HG02973 (cell line): ENCODE results near the gene UGT1A7.

Experiments
- ATAC-seq: cut with Tn5 transposase; IDR thresholded peaks from one replicate; pipeline ENCODE4 v1.9.1; 2021; ENCODE audit warnings: moderate library complexity; ENCODE audit not compliant: unreplicated experiment

UGT1A7 gene

DNA sequence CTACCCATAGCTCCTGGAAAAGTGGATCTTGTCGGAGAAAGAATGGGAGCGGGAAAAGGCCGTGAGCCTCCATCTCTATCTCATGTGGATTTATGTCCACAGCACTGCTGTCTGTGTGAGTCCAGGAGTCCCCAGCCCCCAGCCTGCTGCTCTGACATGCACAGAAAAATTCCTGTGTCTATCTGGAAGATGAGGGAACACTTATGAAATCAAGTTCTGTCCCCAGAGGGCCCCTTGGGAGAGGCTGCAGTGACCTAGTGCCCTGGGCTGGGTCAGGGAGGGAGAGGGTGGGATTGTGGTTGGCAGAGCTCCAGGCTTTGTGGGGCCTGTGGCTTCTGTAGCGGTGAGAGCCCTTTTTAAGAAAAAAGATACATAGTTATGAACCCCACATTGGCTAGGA is 135.1 kb downstream of the UGT1A7 start:
- no peak for ATAC-seq

DNA sequence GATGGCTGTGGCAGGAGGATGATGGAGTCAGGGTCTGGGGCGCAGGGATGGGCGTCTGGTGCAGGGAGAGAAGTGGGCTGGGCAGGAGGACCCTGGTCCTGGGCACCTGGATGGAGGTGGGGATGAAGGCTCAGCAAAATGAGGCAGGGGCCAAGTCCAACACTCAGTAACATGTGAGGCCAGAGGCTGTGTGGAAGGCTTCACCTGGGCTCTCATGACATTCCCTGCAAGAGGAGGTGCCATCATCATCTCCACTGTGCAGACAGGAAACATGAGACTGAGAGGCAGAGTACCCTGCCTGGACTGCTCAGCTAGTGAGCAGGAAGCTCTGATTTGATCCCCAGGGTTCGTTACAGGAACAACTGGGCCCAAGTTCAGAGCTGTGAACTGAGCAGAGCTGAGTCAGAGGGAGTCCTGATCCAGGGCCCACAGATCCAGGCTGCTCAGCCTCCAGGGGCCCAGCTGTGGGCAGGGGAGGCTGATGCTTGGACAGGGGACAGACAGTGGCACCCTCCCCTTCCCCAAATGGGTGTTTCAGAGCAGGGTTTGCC is 135.7 kb downstream of the UGT1A7 start:
- ATAC-seq, result no peak

DNA sequence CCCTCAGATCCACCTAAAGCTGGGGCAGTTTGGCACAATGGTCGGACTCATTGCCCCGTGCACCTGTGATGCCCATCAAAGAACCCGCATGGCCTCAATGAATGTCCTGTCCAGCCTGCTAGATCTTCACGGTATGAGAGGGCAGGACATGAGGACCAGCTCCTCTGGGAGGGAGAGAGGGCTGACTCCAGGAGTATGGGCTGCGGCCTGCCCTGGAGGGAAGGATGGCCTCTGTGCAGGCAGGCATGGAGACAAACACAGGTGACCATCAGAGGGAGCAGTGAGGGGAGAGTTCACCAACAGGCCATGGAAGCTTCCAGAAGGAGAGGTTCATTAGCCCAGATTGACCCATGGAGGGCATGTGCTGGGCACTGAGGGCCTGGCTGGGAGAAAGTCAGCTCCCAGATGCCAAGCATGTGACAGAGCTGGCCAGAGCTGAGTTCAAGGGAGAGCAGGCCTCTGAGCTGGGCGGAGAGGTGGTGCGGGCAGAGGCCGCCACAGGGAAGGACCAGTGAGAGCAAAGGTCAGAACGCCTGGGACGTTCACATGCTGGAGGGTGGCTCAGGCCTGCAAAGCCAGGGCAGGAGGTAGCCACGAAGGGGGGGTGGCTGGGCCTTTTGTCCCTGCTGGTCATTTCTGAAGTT is 136.4 kb downstream of the UGT1A7 start:
- ATAC-seq, result no peak

DNA sequence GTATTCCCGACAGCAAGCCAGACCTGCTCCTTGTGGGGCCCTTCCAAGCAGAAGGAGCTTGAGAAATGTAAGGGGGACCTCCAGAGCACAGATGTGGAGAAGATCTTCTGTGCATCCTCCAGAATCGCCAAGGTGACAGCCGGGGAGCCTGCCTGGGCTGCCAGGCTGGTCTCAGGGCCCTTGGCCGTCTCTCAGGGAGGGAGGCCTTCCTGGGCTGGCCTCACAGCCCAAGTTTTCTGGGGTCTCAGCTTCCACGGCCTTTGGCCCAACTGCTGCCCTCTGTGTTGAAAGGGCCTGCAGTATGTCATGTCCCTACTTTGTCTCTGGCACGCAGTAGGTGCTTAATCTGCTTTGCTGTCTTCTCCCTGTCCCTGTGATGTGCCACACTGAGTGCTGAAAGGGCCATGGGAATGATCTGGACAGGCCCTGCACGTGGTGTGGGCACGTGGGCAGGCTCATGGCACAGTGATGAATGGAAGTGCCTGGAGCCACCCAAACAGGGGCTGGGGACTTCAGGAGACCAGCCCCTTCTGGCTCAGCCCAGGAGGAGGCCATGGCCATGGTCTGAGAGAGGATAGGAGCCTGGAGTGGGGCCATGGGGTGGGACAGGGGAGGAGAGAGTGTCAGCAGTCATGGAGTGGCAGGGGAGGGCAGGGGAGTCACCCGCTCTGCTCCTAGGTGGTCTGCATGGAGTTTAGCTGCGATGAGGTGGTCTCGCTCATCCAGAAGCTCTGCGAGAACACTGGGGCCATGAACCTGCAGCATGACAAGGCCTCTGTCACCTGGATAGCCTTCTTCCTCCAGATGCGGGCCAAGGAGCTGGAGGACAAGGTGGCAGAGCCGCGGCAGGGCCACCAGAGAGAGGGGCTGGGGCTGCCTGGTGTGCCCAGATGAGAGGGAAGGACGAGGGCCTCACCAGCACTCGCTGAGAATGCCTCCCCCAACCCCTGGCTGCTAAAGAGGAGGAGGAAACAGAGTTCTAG is 137.2 kb downstream of the UGT1A7 start:
- no peak for ATAC-seq

DNA sequence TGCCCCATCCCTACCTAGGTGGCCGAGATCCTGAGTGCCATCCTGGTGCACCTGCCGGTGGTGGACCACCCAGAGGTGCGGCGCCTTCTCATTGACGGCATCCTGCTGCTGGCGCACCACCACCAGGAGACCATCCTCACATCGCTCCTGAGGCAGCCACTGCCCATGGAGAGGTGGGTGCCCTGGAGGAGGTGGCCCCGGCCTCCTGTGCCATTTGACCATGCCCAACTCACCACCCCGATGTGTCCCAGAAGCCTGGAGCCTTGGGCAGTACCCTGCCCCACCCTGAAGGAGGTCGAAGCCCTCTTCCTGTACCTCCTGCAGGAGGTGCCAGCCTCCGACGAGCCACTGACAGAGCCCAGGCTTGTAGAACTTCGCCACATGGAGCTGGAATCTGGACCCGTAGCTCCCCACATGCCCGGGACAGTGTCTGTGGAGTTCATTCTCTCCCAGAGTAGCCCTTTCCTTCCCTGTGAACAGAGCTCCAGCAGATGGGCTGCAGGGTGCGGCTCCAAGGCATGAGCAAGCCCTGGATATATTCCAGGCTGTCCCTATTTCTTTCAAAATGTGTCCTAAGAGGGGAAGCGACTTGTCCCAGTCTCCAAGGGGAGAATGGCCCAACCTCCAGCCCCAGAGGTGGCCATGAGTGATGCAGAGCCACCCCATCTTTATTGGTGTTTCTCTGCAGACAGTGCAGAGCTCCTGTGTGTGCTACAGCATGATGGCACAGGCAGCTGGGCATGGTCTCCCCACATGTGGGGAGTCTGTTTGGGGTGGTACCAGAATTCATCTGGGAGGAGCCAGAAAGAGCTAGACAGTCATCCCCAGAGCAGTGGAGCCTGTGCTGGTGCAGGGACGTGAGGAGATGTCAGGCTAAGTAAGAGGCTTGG is 138.4 kb downstream of the UGT1A7 start:
- ATAC-seq, result no peak

DNA sequence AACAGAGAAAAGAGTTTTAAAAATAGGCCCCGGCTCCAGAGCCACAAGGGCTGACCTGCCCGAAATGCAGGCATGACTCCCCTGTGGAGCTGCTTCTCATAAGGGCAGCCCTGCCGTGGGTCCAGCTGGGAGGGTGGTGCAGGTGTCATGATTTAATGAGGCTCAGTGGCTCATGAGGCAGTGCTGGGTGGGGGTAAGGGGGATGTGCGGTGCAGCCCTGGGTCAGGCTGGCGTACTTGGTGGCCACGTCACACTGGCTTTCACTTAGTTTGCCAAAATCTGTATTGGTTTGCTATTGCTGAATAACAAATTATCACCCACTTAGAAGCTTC is 139.0 kb downstream of the UGT1A7 start:
- no peak for ATAC-seq

DNA sequence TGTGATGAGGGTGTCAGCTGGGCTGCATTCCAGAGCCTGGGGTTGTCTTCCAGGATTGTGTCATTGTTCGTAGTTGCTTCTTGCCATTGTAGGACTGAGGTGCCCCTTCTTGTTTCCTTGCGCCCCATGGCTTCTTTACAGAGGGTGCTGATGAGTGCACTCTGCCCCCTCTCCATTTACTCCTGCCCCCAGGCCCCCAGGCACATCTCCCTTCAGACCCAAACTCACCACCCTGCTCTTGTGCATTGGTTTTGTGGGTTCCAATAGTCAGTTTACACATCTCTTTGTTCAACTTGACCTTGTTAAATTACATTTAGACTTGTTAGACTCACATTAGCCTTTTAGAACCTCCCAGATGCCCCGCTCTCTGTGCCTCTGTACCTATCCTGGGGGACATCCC is 139.5 kb downstream of the UGT1A7 start:
- ATAC-seq, result no peak

DNA sequence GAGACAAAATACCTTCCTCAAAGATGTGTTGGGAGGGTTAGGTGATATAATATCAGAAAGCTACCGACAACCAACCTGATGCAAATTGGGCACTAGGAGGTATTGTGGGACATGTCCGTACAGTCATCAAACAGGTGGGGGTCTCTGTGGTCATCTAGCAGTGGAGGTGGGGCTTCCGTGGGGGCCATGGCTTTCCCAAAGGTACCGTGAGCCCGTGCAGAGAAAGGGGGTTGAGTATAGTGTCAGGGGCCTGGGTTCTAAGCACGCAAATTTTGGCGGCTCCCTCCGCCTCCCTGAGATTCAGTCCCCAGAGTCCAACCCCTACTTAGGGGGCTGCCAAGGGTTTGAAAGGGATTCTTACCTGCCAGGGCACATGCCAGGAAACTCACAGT is 140.0 kb downstream of the UGT1A7 start:
- no peak for ATAC-seq

DNA sequence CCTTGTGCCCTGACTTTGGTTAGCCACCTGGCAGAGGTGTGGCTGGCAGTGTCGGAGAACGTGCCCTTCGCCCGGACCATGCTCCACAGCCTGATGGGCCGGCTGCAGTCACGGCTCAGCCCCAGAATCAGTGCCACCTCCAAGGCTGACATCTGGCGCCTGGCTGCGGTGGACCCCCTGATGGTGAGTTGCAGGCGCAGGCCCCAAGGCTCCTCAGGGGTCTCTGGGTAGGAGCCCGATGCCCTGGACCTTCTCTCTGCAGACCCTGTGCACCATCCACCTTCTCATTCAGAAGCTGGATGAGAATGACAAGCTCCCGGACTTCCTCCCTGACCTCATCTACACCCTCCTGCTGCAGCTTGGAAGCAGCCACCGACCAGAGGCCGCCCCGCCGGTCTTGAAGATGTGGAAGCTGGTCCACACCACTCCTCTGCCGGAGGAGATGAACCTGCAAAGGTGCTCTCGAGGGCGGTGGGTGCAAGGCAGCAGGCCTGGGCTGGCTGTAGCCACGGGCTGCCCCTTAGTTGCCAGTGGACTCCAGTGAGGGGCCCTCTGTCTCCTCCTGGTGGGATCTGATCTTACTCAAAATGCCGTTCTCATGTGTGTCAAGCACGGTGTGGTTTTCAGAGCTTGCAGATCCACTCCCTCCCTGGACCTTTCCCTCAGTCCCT is 140.5 kb downstream of the UGT1A7 start:
- ATAC-seq, result no peak
